HUES48 (cell line): ENCODE measurements around the gene HOXD12.

Experiments used
- H3K27ac ChIP-seq: one replicate; pipeline ENCODE4 v1.7.0; 2013; ENCODE audit warnings: low read depth, low read length, inconsistent platforms
- H3K27me3 ChIP-seq: 2 replicates; pipeline ENCODE4 v1.6.1; 2013; ENCODE audit warnings: mild to moderate bottlenecking, low read length; ENCODE audit not compliant: control insufficient read depth, insufficient read depth
- H3K36me3 ChIP-seq: 2 replicates; pipeline ENCODE4 v1.6.1; 2013; ENCODE audit warnings: low read length; ENCODE audit not compliant: control insufficient read depth, insufficient read depth
- H3K4me1 ChIP-seq: 2 replicates; pipeline ENCODE4 v1.6.1; 2013; ENCODE audit warnings: mild to moderate bottlenecking, low read length; ENCODE audit not compliant: control insufficient read depth, insufficient read depth
- H3K4me3 ChIP-seq: 2 replicates; pipeline ENCODE4 v1.5.1; 2013; ENCODE audit warnings: mild to moderate bottlenecking, low read depth, low read length
- H3K9ac ChIP-seq: 2 replicates; pipeline ENCODE4 v1.6.1; 2013; ENCODE audit warnings: mild to moderate bottlenecking, low read depth, low read length, moderate library complexity
- H3K9me3 ChIP-seq: 2 replicates; pipeline ENCODE4 v1.6.1; 2013; ENCODE audit warnings: low read length; ENCODE audit not compliant: control insufficient read depth, insufficient read depth

Gene HOXD12

GRCh38 chr2:176109946-176110345 lies 10.4 kb downstream of the HOXD12 start:
- no peaks in the 10 kb centered on the region for H3K36me3 ChIP-seq
- no peak overlapping the region for H3K9ac ChIP-seq
- no peaks in the 10 kb centered on the region for H3K9me3 ChIP-seq
- 0 out of 2 replicates have a peak, but pooled peaks cover 8% of the 10 kb centered on the region for H3K4me1 ChIP-seq
- no peak overlapping the region for H3K4me3 ChIP-seq
- no peak overlapping the region for H3K27ac ChIP-seq
- peaks cover 99% of the 10 kb centered on the region for H3K27me3 ChIP-seq

DNA sequence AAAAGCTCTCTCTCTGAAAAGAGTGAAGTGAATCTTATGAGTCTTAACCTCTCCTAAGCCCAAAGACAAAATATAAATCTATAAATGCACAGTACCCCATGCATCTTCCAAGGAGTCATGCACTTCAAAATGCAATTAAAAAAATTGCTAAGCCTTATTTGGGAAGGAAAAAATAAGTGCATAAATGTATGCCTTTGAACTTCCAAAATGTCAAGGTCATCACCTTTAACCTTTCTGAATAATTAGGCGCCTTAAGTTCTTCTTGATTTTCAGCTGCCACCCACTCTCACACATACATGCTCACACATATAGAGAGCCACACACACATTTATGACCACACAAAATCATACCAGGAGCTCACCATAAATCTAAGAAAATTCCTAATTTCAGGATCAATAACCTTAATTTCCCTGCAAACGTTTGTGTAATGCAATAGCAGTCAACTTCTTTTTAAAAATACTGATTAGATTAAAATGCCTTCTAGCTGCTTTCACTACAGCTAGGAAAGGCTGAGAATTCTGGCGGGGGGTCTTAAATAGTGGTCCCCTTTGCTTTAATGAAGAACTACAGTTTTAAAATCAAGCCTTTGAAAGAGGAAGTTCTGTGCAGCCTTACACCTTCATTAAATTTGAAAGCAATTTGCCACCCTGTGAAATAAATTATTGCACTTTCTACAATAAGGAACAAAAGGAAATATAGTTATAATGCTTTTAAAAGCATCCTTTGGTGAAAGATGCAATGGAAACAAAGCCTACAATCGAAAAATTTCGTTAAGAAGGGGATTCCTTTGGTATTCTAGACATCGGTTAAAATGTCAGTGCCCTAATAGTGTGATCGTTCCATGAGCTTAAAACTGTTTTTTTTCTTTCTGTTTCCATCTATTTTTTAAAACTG lies 11.1 kb downstream of the HOXD12 start:
- H3K4me3 ChIP-seq = no peak overlapping the region
- 0 out of 2 replicates have a peak, but pooled peaks cover 8% of the 10 kb centered on the region for H3K4me1 ChIP-seq
- no peak overlapping the region for H3K27ac ChIP-seq
- no peaks in the 10 kb centered on the region for H3K36me3 ChIP-seq
- H3K9me3 ChIP-seq = no peaks in the 10 kb centered on the region
- peaks cover 99% of the 10 kb centered on the region for H3K27me3 ChIP-seq
- no peak overlapping the region for H3K9ac ChIP-seq

GRCh38 chr2:176111309-176111663 lies 11.7 kb downstream of the HOXD12 start:
- Histone ChIP-seq H3K9me3 (no peaks in the 10 kb centered on the region), H3K27ac (no peak overlapping the region), H3K9ac (no peak overlapping the region), H3K4me1 (peaks cover 8% of the 10 kb centered on the region; the same call in 1 of the 2 replicates), H3K36me3 (no peaks in the 10 kb centered on the region), H3K4me3 (no peak overlapping the region), H3K27me3 (peaks cover 99% of the 10 kb centered on the region)

GRCh38 chr2:176111846-176112374 lies 12.3 kb downstream of the HOXD12 start:
- no peak overlapping the region for H3K9ac ChIP-seq

GRCh38 chr2:176112375-176113302 lies 13.0 kb downstream of the HOXD12 start:
- Histone ChIP-seq H3K4me3 (no peak overlapping the region), H3K9ac (no peak overlapping the region), H3K36me3 (no peaks in the 10 kb centered on the region), H3K27ac (no peak overlapping the region), H3K4me1 (peaks cover 8% of the 10 kb centered on the region; the same call in 1 of the 2 replicates), H3K9me3 (peaks cover 3% of the 10 kb centered on the region; the same call in 1 of the 2 replicates), H3K27me3 (peaks cover 100% of the 10 kb centered on the region)

More at GRCh38 chr2:176111846-176112374, 12.3 kb downstream of the HOXD12 start:
- Histone ChIP-seq H3K36me3 (no peaks in the 10 kb centered on the region), H3K4me1 (peaks cover 8% of the 10 kb centered on the region; the same call in 1 of the 2 replicates), H3K27me3 (peaks cover 99% of the 10 kb centered on the region), H3K27ac (no peak overlapping the region), H3K4me3 (no peak overlapping the region), H3K9me3 (peaks cover 1% of the 10 kb centered on the region; the same call in 1 of the 2 replicates)

DNA sequence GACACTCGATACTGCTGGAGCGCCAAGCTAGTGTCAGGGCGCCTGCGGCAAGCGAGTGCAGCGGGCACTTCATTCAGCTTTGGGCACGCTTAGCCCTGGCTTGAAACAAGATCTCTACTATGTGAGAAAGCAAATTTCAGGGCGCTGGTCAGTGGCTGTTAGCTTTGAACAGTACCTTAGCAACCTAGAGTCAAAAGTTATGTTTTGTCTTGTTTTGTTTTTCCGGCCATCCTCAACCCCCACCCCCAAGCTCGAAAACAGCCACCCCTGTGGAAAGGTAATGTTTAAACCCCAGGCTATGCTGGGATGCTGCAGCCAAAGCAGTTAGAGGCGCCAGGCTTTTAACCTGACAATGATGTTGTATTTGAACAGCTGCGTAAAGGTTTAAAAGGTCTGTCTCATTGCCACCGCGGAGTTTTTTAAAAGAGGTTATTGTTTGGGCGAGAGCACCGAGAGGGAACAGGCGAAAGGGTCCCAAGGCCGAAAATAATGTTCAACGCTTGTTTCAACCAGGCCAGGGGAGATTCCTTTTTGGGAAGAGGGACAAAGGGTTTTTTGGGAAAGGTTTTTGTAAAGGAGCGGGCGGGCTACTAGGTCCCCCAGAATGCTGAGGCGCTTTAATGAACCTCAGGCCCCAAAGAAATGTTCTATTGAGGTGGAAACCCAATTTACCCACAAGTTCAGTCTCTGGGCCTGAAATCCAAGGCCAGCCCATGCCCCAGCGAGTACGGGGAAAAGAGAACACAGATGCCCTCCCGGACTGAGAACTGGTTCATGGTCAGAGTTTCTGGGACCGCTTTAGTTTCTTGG lies 14.7 kb downstream of the HOXD12 start:
- H3K36me3 ChIP-seq = no peaks in the 10 kb centered on the region
- H3K4me3 ChIP-seq = no peak overlapping the region
- no peak overlapping the region for H3K9ac ChIP-seq
- peaks cover 3% of the 10 kb centered on the region; the same call in 1 of the 2 replicates for H3K9me3 ChIP-seq
- H3K27me3 ChIP-seq = peaks cover 100% of the 10 kb centered on the region
- H3K27ac ChIP-seq = no peak overlapping the region
- H3K4me1 ChIP-seq = peaks cover 8% of the 10 kb centered on the region; the same call in 1 of the 2 replicates

DNA sequence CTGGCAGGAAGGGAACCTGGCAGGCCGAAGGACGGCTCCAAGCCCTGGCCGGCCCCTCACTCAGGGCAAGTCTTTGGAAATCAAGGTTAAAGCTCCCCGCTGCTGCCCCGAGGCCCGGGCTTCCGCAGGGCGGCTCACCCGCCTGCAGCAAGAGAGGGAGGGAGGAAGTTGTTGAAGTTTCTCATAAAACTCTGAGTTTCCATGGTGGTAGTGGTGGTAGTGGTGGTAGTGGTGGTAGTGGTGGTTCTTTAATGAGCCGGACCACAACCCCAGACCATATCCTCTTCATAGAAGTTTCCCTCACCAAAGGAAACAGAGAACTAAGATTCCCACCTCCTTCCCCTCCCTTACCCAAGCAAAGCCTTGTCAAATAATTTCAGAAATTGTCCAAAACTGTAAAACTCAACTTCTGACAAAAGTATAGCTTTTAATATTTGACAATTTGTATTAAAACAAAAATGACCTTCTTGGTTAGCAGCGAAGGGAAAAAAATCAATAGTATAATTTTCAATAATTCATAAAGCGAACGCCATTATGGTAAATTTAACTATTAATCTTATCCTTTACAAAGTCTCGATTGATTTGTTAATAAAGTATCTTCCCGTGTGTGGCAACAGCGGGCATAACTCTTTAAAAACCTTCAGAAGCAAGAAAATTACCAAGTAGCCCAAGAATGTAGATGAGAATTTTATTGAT lies 15.5 kb downstream of the HOXD12 start:
- Histone ChIP-seq H3K27me3 (peaks cover 100% of the 10 kb centered on the region), H3K27ac (no peak overlapping the region), H3K36me3 (no peaks in the 10 kb centered on the region), H3K4me1 (peaks cover 8% of the 10 kb centered on the region; the same call in 1 of the 2 replicates), H3K9me3 (peaks cover 3% of the 10 kb centered on the region; the same call in 1 of the 2 replicates), H3K4me3 (no peak overlapping the region), H3K9ac (no peak overlapping the region)

- Histone ChIP-seq H3K9me3 (peaks cover 3% of the 10 kb centered on the region; the same call in 1 of the 2 replicates), H3K27ac (no peak within 1 kb of the TSS), H3K4me3 (no peak within 1 kb of the TSS), H3K36me3 (no peaks in the 10 kb centered on the region), H3K27me3 (peaks cover 100% of the 10 kb centered on the region), H3K9ac (no peak within 1 kb of the TSS), H3K4me1 (peaks cover 8% of the 10 kb centered on the region; the same call in 1 of the 2 replicates)
These were observed 16.6 kb downstream of the HOXD12 start, which contains the start of gene HOXD10 for GRCh38 chr2:176115883-176116813. TSS of gene HOXD10 (plus strand) at chr2:176116778. CDS start at chr2:176116834, 56 bp downstream.
